ENCODE data around the gene C1QL1. TPM values are rescaled to one million over a fixed set of nuclear protein-coding genes. Genes with fewer than 3 reads are reported as not detected.

C1QL1 gene
- polyA plus RNA-seq, 1 donor (not counting 4 experiments of a cell fraction or from before 2014, with no cell fraction given), result 0.04 TPM

DNA sequence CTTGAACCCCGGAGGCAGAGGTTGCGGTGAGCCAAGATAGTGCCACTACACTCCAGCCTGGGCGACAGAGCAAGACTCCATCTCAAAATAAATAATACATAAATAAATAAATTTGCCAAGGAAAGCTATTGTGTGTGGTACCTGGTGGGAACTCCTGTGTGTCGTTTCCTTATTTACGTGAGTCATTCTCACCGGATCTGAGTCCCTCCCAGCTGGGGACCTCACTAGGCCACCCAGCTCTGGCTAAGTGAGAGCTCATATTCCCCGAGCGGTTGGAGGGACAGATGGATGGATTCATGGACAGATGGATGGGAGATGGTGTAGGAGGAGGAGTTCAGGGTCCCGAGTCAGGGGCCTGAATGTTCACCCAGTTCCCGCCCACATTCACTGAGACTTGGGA lies 22.9 kb upstream of the C1QL1 start:
- dilution Hi-C loops (cut with MboI; ENCODE audit: extremely low pct_ligation_motif_present, low sequenced_read_pairs), result no loop called here
- Histone ChIP-seq H3K4me1 (ENCODE audit: control insufficient read depth, extremely low read depth, insufficient read depth, low read length) (no peaks in the 10 kb centered on the region), H3K4me2 (ENCODE audit: control insufficient read depth, extremely low read depth, insufficient read depth, low read depth, low read length) (no peak overlapping the region), H3K9ac (ENCODE audit: control insufficient read depth, extremely low read depth, insufficient read depth, low read length) (no peak overlapping the region), H4K20me1 (ENCODE audit: control insufficient read depth, extremely low read depth, insufficient read depth, low read length) (no peaks in the 10 kb centered on the region), H3K9me1 (ENCODE audit: control insufficient read depth, extremely low read depth, insufficient read depth, low read length) (no peaks in the 10 kb centered on the region), H3K36me3 (ENCODE audit: control insufficient read depth in 2 of 2, extremely low read depth in 1 of 2, insufficient read depth in 2 of 2, low read length in 2 of 2) (no peaks in the 10 kb centered on the region), H2AFZ (ENCODE audit: control insufficient read depth, low read length) (no peak overlapping the region), H3K27ac (ENCODE audit: control insufficient read depth, insufficient read depth, low read length) (no peak overlapping the region), H3K27me3 (ENCODE audit: control insufficient read depth, extremely low read depth, insufficient read depth, low read length) (peaks cover 50% of the 10 kb centered on the region), H3K4me3 (ENCODE audit: control insufficient read depth in 2 of 3, extremely low read depth in 1 of 3, insufficient read depth in 2 of 3, low read depth in 1 of 3, low read length in 3 of 3) (no peak overlapping the region), H3K9me3 (ENCODE audit: control insufficient read depth, low read depth, low read length) (no peaks in the 10 kb centered on the region), H3K79me2 (ENCODE audit: control insufficient read depth, insufficient read depth, low read length) (no peaks in the 10 kb centered on the region)
- TF ChIP-seq, protein P1, sequence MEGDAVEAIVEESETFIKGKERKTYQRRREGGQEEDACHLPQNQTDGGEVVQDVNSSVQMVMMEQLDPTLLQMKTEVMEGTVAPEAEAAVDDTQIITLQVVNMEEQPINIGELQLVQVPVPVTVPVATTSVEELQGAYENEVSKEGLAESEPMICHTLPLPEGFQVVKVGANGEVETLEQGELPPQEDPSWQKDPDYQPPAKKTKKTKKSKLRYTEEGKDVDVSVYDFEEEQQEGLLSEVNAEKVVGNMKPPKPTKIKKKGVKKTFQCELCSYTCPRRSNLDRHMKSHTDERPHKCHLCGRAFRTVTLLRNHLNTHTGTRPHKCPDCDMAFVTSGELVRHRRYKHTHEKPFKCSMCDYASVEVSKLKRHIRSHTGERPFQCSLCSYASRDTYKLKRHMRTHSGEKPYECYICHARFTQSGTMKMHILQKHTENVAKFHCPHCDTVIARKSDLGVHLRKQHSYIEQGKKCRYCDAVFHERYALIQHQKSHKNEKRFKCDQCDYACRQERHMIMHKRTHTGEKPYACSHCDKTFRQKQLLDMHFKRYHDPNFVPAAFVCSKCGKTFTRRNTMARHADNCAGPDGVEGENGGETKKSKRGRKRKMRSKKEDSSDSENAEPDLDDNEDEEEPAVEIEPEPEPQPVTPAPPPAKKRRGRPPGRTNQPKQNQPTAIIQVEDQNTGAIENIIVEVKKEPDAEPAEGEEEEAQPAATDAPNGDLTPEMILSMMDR (optimal IDR thresholded peaks at IDR 0.05 in 1 of 3, IDR thresholded peaks at IDR 0.05 in 1 of 3, conservative IDR thresholded peaks at IDR 0.05 in 1 of 3; ENCODE audit: extremely low read depth in 1 of 3, insufficient read depth in 2 of 3, low read length in 3 of 3), result no peak
- TF ChIP-seq EZH2 (IDR thresholded peaks at IDR 0.05; ENCODE audit: low read length), result no peak
- DNase-seq (ENCODE audit: low read depth, low spot score) (no peak), FAIRE-seq (no peak)

DNA sequence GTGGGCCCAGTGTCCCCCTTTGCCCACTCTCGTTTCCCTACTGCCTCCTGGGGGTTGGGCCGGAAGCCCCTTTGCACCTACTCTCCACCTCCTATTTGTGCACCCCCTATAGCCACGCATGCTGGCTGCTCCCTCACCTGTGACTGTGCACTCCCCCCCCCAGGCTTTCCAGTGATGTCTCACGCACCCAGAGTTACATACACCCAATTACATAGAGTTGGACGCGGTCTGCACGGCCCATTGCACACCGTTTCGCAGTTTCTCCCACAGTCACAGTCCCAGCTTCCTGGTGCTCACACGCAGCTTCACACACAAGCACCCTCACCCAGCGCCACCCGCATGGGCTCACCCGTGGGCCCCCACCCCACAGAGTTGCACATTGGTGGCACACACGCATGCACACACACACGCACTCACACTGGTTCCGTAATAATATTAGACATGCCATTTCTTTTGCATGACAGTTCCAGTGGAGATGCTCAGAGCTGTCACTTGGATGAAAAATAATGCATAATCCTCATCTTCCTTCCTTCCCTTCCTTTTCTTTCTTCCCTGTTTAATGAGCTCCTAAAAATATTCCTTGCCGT lies 21.5 kb upstream of the C1QL1 start:
- no peak for DNase-seq (ENCODE audit: low read depth, low spot score)
- no peak for TF ChIP-seq EZH2 (IDR thresholded peaks at IDR 0.05; ENCODE audit: low read length)
- TF ChIP-seq, protein P1 (optimal IDR thresholded peaks at IDR 0.05 in 1 of 3, IDR thresholded peaks at IDR 0.05 in 1 of 3, conservative IDR thresholded peaks at IDR 0.05 in 1 of 3; ENCODE audit: extremely low read depth in 1 of 3, insufficient read depth in 2 of 3, low read length in 3 of 3), result no peak
- H3K36me3 ChIP-seq (ENCODE audit: control insufficient read depth in 2 of 2, extremely low read depth in 1 of 2, insufficient read depth in 2 of 2, low read length in 2 of 2), result no peaks in the 10 kb centered on the region
- no peak overlapping the region for H3K4me2 ChIP-seq (ENCODE audit: control insufficient read depth, extremely low read depth, insufficient read depth, low read depth, low read length)
- H4K20me1 ChIP-seq (ENCODE audit: control insufficient read depth, extremely low read depth, insufficient read depth, low read length), result no peaks in the 10 kb centered on the region
- H3K27ac ChIP-seq (ENCODE audit: control insufficient read depth, insufficient read depth, low read length), result no peak overlapping the region
- no peak for FAIRE-seq
- peaks cover 52% of the 10 kb centered on the region for H3K27me3 ChIP-seq (ENCODE audit: control insufficient read depth, extremely low read depth, insufficient read depth, low read length)
- H3K4me3 ChIP-seq (ENCODE audit: control insufficient read depth in 2 of 3, extremely low read depth in 1 of 3, insufficient read depth in 2 of 3, low read depth in 1 of 3, low read length in 3 of 3), result no peak overlapping the region
- no peak overlapping the region for H3K9ac ChIP-seq (ENCODE audit: control insufficient read depth, extremely low read depth, insufficient read depth, low read length)
- dilution Hi-C loops (cut with MboI; ENCODE audit: extremely low pct_ligation_motif_present, low sequenced_read_pairs), result no loop called here
- no peaks in the 10 kb centered on the region for H3K9me1 ChIP-seq (ENCODE audit: control insufficient read depth, extremely low read depth, insufficient read depth, low read length)
- H2AFZ ChIP-seq (ENCODE audit: control insufficient read depth, low read length), result no peak overlapping the region
- H3K4me1 ChIP-seq (ENCODE audit: control insufficient read depth, extremely low read depth, insufficient read depth, low read length), result no peaks in the 10 kb centered on the region
- no peaks in the 10 kb centered on the region for H3K9me3 ChIP-seq (ENCODE audit: control insufficient read depth, low read depth, low read length)
- H3K79me2 ChIP-seq (ENCODE audit: control insufficient read depth, insufficient read depth, low read length), result no peaks in the 10 kb centered on the region
